ENCODE results near the gene UBTFL1.

DNA sequence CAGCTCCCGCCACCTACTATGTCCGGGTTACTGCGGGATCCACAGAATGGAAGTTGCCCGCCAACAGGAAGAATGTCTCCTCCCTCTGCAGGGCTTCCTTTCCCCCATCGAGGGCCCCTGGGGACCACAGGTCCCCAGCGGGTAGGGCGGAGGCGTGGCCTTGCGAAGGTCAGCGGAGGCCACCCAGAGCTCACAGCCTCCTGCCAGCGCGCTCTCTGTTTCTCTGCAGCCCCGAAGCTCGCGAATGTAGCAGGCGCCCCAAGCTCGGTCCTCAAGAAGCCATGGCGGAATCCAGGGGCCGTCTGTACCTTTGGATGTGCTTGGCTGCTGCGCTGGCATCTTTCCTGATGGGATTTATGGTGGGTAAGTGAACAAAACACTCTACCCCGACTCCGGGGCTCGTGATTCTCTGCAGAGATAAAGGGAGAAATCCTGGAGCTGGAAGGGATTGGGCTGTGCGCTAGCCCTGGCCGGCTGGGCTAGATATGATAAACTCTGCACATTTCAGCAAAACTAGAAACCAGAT lies 48.8 kb downstream of the UBTFL1 start, which contains the start of gene NAALAD2:
- TF ChIP-seq CTCF (IDR thresholded peaks at IDR 0.05): no peak
- TF ChIP-seq NR1H2 (CRISPR knock-in tag; IDR thresholded peaks at IDR 0.05): no peak
- TF ChIP-seq, protein P1, sequence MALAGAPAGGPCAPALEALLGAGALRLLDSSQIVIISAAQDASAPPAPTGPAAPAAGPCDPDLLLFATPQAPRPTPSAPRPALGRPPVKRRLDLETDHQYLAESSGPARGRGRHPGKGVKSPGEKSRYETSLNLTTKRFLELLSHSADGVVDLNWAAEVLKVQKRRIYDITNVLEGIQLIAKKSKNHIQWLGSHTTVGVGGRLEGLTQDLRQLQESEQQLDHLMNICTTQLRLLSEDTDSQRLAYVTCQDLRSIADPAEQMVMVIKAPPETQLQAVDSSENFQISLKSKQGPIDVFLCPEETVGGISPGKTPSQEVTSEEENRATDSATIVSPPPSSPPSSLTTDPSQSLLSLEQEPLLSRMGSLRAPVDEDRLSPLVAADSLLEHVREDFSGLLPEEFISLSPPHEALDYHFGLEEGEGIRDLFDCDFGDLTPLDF (CRISPR knock-in tag; IDR thresholded peaks at IDR 0.05): no peak
- TF ChIP-seq CBFB (CRISPR knock-in tag; IDR thresholded peaks at IDR 0.05; ENCODE audit: low read depth): no peak
- no peak for TF ChIP-seq KAT7 (CRISPR knock-in tag; IDR thresholded peaks at IDR 0.05; ENCODE audit: borderline replicate concordance)
- no peak for TF ChIP-seq ELF4 (CRISPR knock-in tag; IDR thresholded peaks at IDR 0.05; ENCODE audit: low read depth)
- TF ChIP-seq MLX (CRISPR knock-in tag; IDR thresholded peaks at IDR 0.05): no peak
- no peak for TF ChIP-seq USF2 (CRISPR knock-in tag; IDR thresholded peaks at IDR 0.05)

Data from WTC11 (cell line).